K562 (cell line): ENCODE data around the gene RPL29. TPM values are rescaled to one million over a fixed set of nuclear protein-coding genes. Genes with fewer than 3 reads are reported as not detected.
A peak's percentile ranks its signal among the peaks of the same experiment; 100 is the strongest.

ENCODE experiments used
- ATAC-seq: fragments of 200-7000 bp; cut with Tn5 transposase; 3 replicates; pipeline ENCODE4 v1.9.1; 2020; ENCODE audit warnings: moderate library complexity
- BruUV-seq: library from RNA; stranded (reverse); fragments of 400-500 nt; replicated peaks from 2 replicates; lab custom pipeline; 2021; lab: Mats Ljungman, UMichigan
- CTCF ChIA-PET: fragments of 300-600 bp; formaldehyde crosslinking; extraction: SDS; loops from one replicate; lab custom pipeline; 2021; ENCODE audit warnings: low intra/inter-chr PET ratio; lab: Yijun Ruan, JAX
- POLR2A ChIA-PET: fragments of 300-600, 350-650 bp; sonication (Branson Sonifier 250); formaldehyde crosslinking; extraction: SDS; loops from one replicate; lab custom pipeline; 2021; ENCODE audit warnings: antibody characterized with exemption, inconsistent platforms; lab: Yijun Ruan, JAX
- DNase-seq, 4 experiments: peaks; one replicate each; pipeline versions ENCODE4 v3.0.0 to v3.0.0-alpha.2; 2011 to 2018; ENCODE audit warnings: low spot score in 3 of 4, mixed read lengths in 3 of 4; ENCODE audit errors: extremely low read depth in 1 of 4
- FAIRE-seq: peaks from 2 replicates; lab custom pipeline; 2011; peaks lifted over from hg19 to GRCh38; lab: Jason Lieb, UNC
- H2AFZ ChIP-seq: 2 replicates; pipeline ENCODE4 v1.6.0; 2011; ENCODE audit warnings: low read depth, low read length, control low read depth, inconsistent platforms
- H3K27ac ChIP-seq: fragments of 200-600 bp; 3 replicates; pipeline ENCODE4 v1.8.0; 2011; ENCODE audit warnings: low read depth, mild to moderate bottlenecking, control low read depth, inconsistent platforms, low read length, moderate library complexity, mixed read lengths; ENCODE audit errors: extremely low read depth
- H3K27me3 ChIP-seq, 2 experiments: fragments of 300-600 bp in 1 of 2; 2 replicates in 1 of 2; 3 replicates in 1 of 2; pipeline versions ENCODE4 v1.6.0 to v1.8.0; 2011; ENCODE audit warnings: inconsistent platforms in 2 of 2, low read length in 2 of 2, mild to moderate bottlenecking in 1 of 2, mixed read lengths in 1 of 2, moderate library complexity in 1 of 2; ENCODE audit not compliant: control insufficient read depth in 2 of 2, insufficient read depth in 2 of 2
- H3K36me3 ChIP-seq: fragments of 300-600 bp; 3 replicates; pipeline ENCODE4 v1.8.0; 2011; ENCODE audit warnings: mild to moderate bottlenecking, low read length, inconsistent platforms; ENCODE audit not compliant: control insufficient read depth, insufficient read depth
- H3K4me1 ChIP-seq, 2 experiments: fragments of 200-600 bp in 1 of 2; replicated peaks in 1 of 2; 2 replicates in 1 of 2; 3 replicates in 1 of 2; pipeline versions ENCODE4 v1.5.1 to v1.8.0; 2011; ENCODE audit warnings: inconsistent platforms in 2 of 2, low read length in 2 of 2, mild to moderate bottlenecking in 1 of 2, mixed read lengths in 1 of 2, moderate library complexity in 1 of 2; ENCODE audit not compliant: control insufficient read depth in 2 of 2, insufficient read depth in 2 of 2
- H3K4me2 ChIP-seq: 2 replicates; pipeline ENCODE4 v1.6.1; 2011; ENCODE audit warnings: low read length, control low read depth, inconsistent platforms, mixed read lengths; ENCODE audit not compliant: insufficient read depth
- H3K4me3 ChIP-seq: fragments of 200-600 bp; sonication (generic), shearing (Covaris generic); 2 replicates; pipeline ENCODE4 v1.5.1; 2016; ENCODE audit warnings: control low read depth, inconsistent platforms
- H3K79me2 ChIP-seq: fragments of 200-600 bp; 3 replicates; pipeline ENCODE4 v1.8.0; 2011; ENCODE audit warnings: low read length, inconsistent platforms; ENCODE audit not compliant: control insufficient read depth, insufficient read depth
- H3K9ac ChIP-seq, 2 experiments: 2 replicates each; pipeline versions ENCODE4 v1.6.0 to v1.6.1; 2011; ENCODE audit warnings: low read depth in 2 of 2, low read length in 2 of 2, control low read depth in 1 of 2, inconsistent platforms in 1 of 2, mild to moderate bottlenecking in 1 of 2, mixed read lengths in 1 of 2; ENCODE audit not compliant: insufficient read depth in 1 of 2
- H3K9me1 ChIP-seq: one replicate; pipeline ENCODE4 v1.6.0; 2011; ENCODE audit warnings: inconsistent platforms, mild to moderate bottlenecking, low read length, moderate library complexity; ENCODE audit not compliant: control insufficient read depth, insufficient read depth
- H3K9me3 ChIP-seq: replicated peaks from 2 replicates; pipeline ENCODE4 v1.5.1; 2011; ENCODE audit warnings: low read depth, low read length, inconsistent platforms; ENCODE audit not compliant: control insufficient read depth, insufficient read depth
- H4K20me1 ChIP-seq: replicated peaks from 2 replicates; pipeline ENCODE4 v1.6.1; 2011; ENCODE audit warnings: low read length, inconsistent platforms, mixed read lengths; ENCODE audit not compliant: control insufficient read depth, insufficient read depth
- CTCFL ChIP-seq: IDR thresholded peaks from 2 replicates; pipeline ENCODE4 v1.6.1; 2011; ENCODE audit warnings: borderline replicate concordance, low read depth, mild to moderate bottlenecking, moderate library complexity, low read length; ENCODE audit not compliant: insufficient read depth, poor library complexity, severe bottlenecking
- ELF1 ChIP-seq: fragments of 200-800 bp; sonication (Bioruptor generic); IDR thresholded peaks from 2 replicates; pipeline ENCODE4 v1.6.1; 2016; ENCODE audit warnings: missing genetic modification characterization, missing compliant biosample characterization
- FOXA3 ChIP-seq, 2 experiments: fragments of 450-650 bp in 1 of 2; sonication (generic) in 1 of 2; formaldehyde crosslinking; IDR thresholded peaks in 1 of 2; conservative IDR thresholded peaks in 1 of 2; 2 replicates each; pipeline versions ENCODE4 v1.4.0 to v1.8.0; 2020 to 2022; ENCODE audit warnings: mild to moderate bottlenecking in 2 of 2, missing genetic modification reagents in 1 of 2
- GMEB1 ChIP-seq: fragments of 250-450 bp; sonication (Bioruptor Pico); IDR thresholded peaks from 2 replicates; pipeline ENCODE4 v1.4.0; 2020; ENCODE audit warnings: mild to moderate bottlenecking
- HCFC1 ChIP-seq: IDR thresholded peaks from 2 replicates; pipeline ENCODE4 v1.6.1; 2012; ENCODE audit warnings: low read depth, low read length, improper control_type of control experiment
- KLF1 ChIP-seq: fragments of 450-650 bp; IDR thresholded peaks from 2 replicates; pipeline ENCODE4 v1.6.1; 2016; ENCODE audit warnings: missing genetic modification characterization, missing compliant biosample characterization
- ZFX ChIP-seq: sonication (generic); formaldehyde crosslinking; IDR thresholded peaks from 2 replicates; pipeline ENCODE4 v1.8.0; 2022; ENCODE audit warnings: mild to moderate bottlenecking, missing genetic modification reagents, moderate library complexity
- ZNF830 ChIP-seq: fragments of 250-450 bp; sonication (Bioruptor Pico); IDR thresholded peaks from 2 replicates; pipeline ENCODE4 v1.5.0; 2021; ENCODE audit warnings: mild to moderate bottlenecking
- ZSCAN29 ChIP-seq: fragments of 450-650 bp; IDR thresholded peaks from 2 replicates; pipeline ENCODE4 v1.6.1; 2017
- ZSCAN32 ChIP-seq: fragments of 450-650 bp; formaldehyde crosslinking; IDR thresholded peaks from 2 replicates; pipeline ENCODE4 v1.4.0; 2020; ENCODE audit warnings: mild to moderate bottlenecking, moderate library complexity
- WGBS: fragments of 100-300 bp; shearing (Covaris generic); methylation state at CpG from one replicate; pipeline ENCODE4 v1.1.6; 2016; ENCODE audit warnings: low coverage, mixed read lengths; ENCODE audit not compliant: insufficient coverage; ENCODE audit errors: missing lambda C conversion rate; 5-methylcytosine and 5-hydroxymethylcytosine counted together
- in situ Hi-C: fragments of 300-500 bp; cut with MboI; formaldehyde crosslinking; loops from 4 replicates; pipeline ENCODE4 v1.15.0; 2018; ENCODE audit warnings: inconsistent platforms, mixed read lengths
- intact Hi-C: fragments of 100-400 bp; cut with micrococcal nuclease; formaldehyde crosslinking; loops from 2 replicates; pipeline ENCODE4 v1.14.2; 2022
- polyA plus RNA-seq, 8 experiments: library from polyadenylated mRNA; depleted of rRNA in 4 of 8; stranded (reverse) in 5 of 8; unstranded in 3 of 8; fragments of >200 nt; fragmentation: Nextera tagmentation in 2 of 8; fragmentation: Illumina TruSeq in 1 of 8; extraction: Ambion mirVana in 2 of 8; extraction: Trizol in 1 of 8; gene quantifications; 2 replicates each; pipeline versions ENCODE4 v1.2.1 to v1.2.3, GENCODE V29; 2011 to 2014; ENCODE audit warnings: inconsistent platforms in 1 of 8, missing spikeins in 1 of 8
- total RNA-seq, 7 experiments: library from RNA; depleted of rRNA in 6 of 7; stranded (reverse); fragments of >200 nt in 6 of 7; fragmentation: Illumina TruSeq in 2 of 7; extraction: Trizol in 2 of 7; gene quantifications; 2 replicates each; pipeline versions ENCODE4 v1.2.1 to v1.2.3, GENCODE V29; 2011 to 2021; ENCODE audit warnings: low replicate concordance in 1 of 7

Gene RPL29
- total and polyA plus RNA-seq, 9 of the 15 experiments (the other 6 are each of a cell fraction or from before 2014, with no cell fraction given), result 568 to 1,475 (median 1,104) TPM

- in situ Hi-C loops, result loop anchor here (25.0 kb wide), 1 partner anchor 369 kb away; no protein-coding TSS in a partner anchor
- H4K20me1 ChIP-seq, result no peaks in the 10 kb centered on the region
- no peak overlapping the region for H3K4me3 ChIP-seq
- intact Hi-C loops, result no loop called here
- H3K9me1 ChIP-seq, result no peaks in the 10 kb centered on the region
- no peak for ATAC-seq
- H3K4me1 ChIP-seq, result peaks cover 39 to 47% of the 10 kb centered on the region in 2 experiments
- H3K79me2 ChIP-seq, result no peaks in the 10 kb centered on the region
- H3K4me2 ChIP-seq, result no peak overlapping the region
- CTCF ChIA-PET, result no interaction called here
- no TSS peak for BruUV-seq
- TF ChIP-seq CTCFL, result no peak
- TF ChIP-seq ELF1 (tag), result no peak
- no peak for TF ChIP-seq ZSCAN32
- no peak for TF ChIP-seq ZFX
- TF ChIP-seq GMEB1 (CRISPR knock-in tag), result no peak
- no peak for TF ChIP-seq HCFC1
- TF ChIP-seq FOXA3 (CRISPR knock-in tag; conservative IDR thresholded peaks at IDR 0.05 in 1 of 2, IDR thresholded peaks at IDR 0.05 in 1 of 2), result no peak
- no peak for TF ChIP-seq ZSCAN29
- no peak for TF ChIP-seq KLF1
- TF ChIP-seq ZNF830 (CRISPR knock-in tag), result no peak
- TF ChIP-seq, all 486 proteins: peak for 0
- peak overlapping the region; percentile 56; the same call in 1 of the 2 replicates for H2AFZ ChIP-seq
- H3K9me3 ChIP-seq, result no peaks in the 10 kb centered on the region
- no peak for DNase-seq
- POLR2A ChIA-PET, result no interaction called here
- no peak overlapping the region for H3K27ac ChIP-seq
- H3K36me3 ChIP-seq, result no peaks in the 10 kb centered on the region
- no peaks in the 10 kb centered on the region for H3K27me3 ChIP-seq
- H3K9ac ChIP-seq, result peak overlapping the region in 1 of 2 experiments; percentile 83; a peak in 1 of 4 replicates
- FAIRE-seq, result no peak
- WGBS, result 77% methylated on average over 11 of the region's 21 CpGs
These were observed 22.8 kb upstream of the RPL29 start for GRCh38 chr3:52018319-52019000.
